ENCODE measurements around the gene OSTN. TPM values are rescaled to one million over a fixed set of nuclear protein-coding genes. Genes with fewer than 3 reads are reported as not detected.
A peak's percentile ranks its signal among the peaks of the same experiment; 100 is the strongest.
"Not testable (repeated sequence)": the region's sequence is repeated elsewhere in the genome, so short reads cannot be mapped to it uniquely, and the experiment has no call there.

Gene OSTN
- total RNA-seq, 4 donors from 2014 or later: not detected

DNA sequence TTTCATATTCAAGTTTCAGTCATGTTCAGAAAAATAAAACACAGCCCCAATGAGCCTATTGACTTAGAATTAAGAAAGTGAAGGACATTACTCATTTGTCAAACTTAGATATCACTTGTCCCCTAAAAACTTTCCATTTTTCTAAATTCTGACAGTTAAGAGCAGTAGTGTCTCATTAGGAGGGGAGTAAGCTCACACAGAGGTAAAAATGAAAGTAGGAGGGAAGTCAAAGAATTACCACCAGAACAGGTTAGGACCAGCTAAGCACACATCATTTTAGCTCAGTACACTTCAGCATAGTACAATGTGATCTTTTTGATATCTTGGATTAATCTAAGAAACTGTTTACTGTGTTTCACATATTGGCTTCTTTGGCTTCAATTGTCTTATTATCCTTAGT is 64.3 kb downstream of the OSTN start:
- Histone ChIP-seq H3K4me1 (peaks cover 0 to 10% (median 2%) of the 10 kb centered on the region in 4 donors), H3K27ac (replicated peaks in 1 of 4) (no peak overlapping the region), H3K27me3 (no peaks in the 10 kb centered on the region), H3K36me3 (no peaks in the 10 kb centered on the region), H3K4me3 (peak overlapping the region in 2 of 4 donors; percentile 6 to 10), H3K9me3 (no peaks in the 10 kb centered on the region)
- DNase-seq (ENCODE audit: extremely low spot score): no peak
- TF ChIP-seq EP300 (IDR thresholded peaks at IDR 0.05) (no peak), POLR2AphosphoS5 (IDR thresholded peaks at IDR 0.05) (no peak), POLR2A (IDR thresholded peaks at IDR 0.05; ENCODE audit: low read depth) (no peak)
- TF ChIP-seq, protein P1, sequence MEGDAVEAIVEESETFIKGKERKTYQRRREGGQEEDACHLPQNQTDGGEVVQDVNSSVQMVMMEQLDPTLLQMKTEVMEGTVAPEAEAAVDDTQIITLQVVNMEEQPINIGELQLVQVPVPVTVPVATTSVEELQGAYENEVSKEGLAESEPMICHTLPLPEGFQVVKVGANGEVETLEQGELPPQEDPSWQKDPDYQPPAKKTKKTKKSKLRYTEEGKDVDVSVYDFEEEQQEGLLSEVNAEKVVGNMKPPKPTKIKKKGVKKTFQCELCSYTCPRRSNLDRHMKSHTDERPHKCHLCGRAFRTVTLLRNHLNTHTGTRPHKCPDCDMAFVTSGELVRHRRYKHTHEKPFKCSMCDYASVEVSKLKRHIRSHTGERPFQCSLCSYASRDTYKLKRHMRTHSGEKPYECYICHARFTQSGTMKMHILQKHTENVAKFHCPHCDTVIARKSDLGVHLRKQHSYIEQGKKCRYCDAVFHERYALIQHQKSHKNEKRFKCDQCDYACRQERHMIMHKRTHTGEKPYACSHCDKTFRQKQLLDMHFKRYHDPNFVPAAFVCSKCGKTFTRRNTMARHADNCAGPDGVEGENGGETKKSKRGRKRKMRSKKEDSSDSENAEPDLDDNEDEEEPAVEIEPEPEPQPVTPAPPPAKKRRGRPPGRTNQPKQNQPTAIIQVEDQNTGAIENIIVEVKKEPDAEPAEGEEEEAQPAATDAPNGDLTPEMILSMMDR (IDR thresholded peaks at IDR 0.05): no peak
- intact Hi-C loops (cut with DNase I): no loop called here

DNA sequence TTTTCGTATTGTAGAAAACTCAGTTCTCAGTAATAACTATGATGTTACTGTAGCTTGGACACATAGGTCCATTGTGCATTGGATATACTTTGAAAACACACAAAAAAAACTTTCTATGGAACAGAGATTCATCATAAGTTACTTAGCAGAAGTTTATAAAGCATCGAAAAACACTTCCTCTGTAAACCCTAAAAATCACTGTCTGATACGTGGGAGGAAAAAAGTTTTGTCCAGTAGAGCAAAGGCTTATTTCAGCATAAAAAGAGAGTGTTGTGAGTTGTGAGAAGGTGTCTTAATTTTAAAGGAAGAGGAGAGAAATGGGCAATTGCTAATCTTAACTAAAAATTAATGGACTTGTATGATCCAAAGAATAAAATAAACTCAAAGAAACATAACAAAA is 64.8 kb downstream of the OSTN start:
- H3K27me3 ChIP-seq: no peaks in the 10 kb centered on the region
- DNase-seq (ENCODE audit: extremely low spot score): no peak
- 45% methylated on average over 3 of the region's 3 CpGs for WGBS

DNA sequence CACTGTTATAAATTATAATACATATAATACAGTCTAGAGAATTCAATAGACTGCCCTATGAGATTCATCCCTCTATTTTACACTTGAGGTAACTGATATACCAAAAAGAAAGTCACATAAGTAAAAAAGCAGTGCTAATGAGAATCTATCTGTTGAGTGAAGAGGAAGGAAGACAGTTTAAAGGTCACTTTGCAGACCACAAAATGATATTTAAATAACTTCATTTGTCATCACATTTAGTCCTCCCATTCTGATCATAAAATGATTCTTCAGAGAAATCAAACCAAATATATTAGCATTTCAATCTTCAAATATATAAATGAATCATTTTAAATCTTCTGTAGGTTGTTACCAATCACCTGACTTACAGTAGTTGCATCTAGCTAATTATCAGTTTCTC is 69.7 kb downstream of the OSTN start:
- H3K36me3 ChIP-seq: no peaks in the 10 kb centered on the region
- no peak for DNase-seq (ENCODE audit: extremely low spot score)
- TF ChIP-seq, protein P1 (IDR thresholded peaks at IDR 0.05): no peak
- TF ChIP-seq POLR2AphosphoS5 (IDR thresholded peaks at IDR 0.05) (no peak), EP300 (IDR thresholded peaks at IDR 0.05) (no peak), POLR2A (IDR thresholded peaks at IDR 0.05; ENCODE audit: low read depth) (no peak)
- H3K4me3 ChIP-seq: no peak overlapping the region
- H3K27ac ChIP-seq (replicated peaks in 1 of 4): no peak overlapping the region
- peaks cover 0 to 18% (median 6%) of the 10 kb centered on the region in 4 donors for H3K4me1 ChIP-seq
- no peaks in the 10 kb centered on the region for H3K9me3 ChIP-seq
- no peaks in the 10 kb centered on the region for H3K27me3 ChIP-seq
- intact Hi-C loops (cut with DNase I): no loop called here

More for the DNA sequence above, 64.8 kb downstream of the OSTN start:
- intact Hi-C loops (cut with DNase I): no loop called here
- no peak overlapping the region for H3K27ac ChIP-seq (replicated peaks in 1 of 4)
- TF ChIP-seq POLR2AphosphoS5 (IDR thresholded peaks at IDR 0.05) (no peak), EP300 (IDR thresholded peaks at IDR 0.05) (no peak), POLR2A (IDR thresholded peaks at IDR 0.05; ENCODE audit: low read depth) (no peak)
- TF ChIP-seq, protein P1 (IDR thresholded peaks at IDR 0.05): no peak
- no peaks in the 10 kb centered on the region for H3K36me3 ChIP-seq
- H3K9me3 ChIP-seq: no peaks in the 10 kb centered on the region
- H3K4me1 ChIP-seq: peaks cover 0 to 10% (median 2%) of the 10 kb centered on the region in 4 donors
- peak overlapping the region in 1 of 4 donors; percentile 10 for H3K4me3 ChIP-seq

DNA sequence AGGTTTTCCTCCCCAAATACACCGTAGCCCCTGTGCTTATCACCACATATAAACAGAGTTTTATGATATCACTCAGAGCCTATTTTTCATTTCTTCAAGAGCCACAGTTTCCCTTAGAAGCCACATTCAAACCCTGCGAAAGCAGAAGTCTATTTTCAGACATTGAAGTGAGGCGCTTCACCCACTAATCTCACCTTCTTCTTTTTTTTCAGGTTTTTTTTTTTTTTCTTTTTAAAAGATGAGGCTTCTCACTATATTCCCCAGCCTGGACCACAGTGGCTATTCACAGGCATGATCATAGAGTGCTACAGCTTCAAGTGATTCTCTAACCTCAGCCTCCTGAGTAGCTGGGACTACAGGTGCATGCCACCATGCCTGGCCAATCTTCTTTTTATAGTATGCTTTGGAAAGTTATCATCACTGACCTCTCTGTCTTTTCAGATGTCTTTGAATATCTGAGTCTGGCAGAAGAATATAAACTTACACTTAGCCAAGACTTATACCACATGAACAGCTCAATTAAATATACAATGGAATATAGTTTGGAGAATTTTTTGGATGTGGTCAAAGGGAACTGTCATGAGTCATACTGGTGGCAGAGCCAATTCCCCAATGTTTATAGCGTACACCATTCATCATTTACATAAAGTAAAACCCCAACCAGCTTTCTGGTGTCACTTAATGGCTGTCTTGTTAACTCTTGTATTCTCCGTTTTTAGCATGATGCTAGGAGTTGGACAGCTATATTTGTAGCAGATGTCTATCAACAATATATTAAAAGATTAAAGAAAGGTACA is 70.4 kb downstream of the OSTN start:
- Histone ChIP-seq H3K36me3 (no peaks in the 10 kb centered on the region), H3K9me3 (no peaks in the 10 kb centered on the region), H3K27ac (replicated peaks in 1 of 4) (no peak overlapping the region), H3K4me1 (peaks cover 0 to 13% (median 5%) of the 10 kb centered on the region in 4 donors), H3K27me3 (no peaks in the 10 kb centered on the region), H3K4me3 (no peak overlapping the region)
- TF ChIP-seq POLR2A (IDR thresholded peaks at IDR 0.05; ENCODE audit: low read depth) (no peak), EP300 (IDR thresholded peaks at IDR 0.05) (no peak), POLR2AphosphoS5 (IDR thresholded peaks at IDR 0.05) (no peak)
- TF ChIP-seq, protein P1 (IDR thresholded peaks at IDR 0.05): no peak
- no peak for DNase-seq (ENCODE audit: extremely low spot score)
- intact Hi-C loops (cut with DNase I): no loop called here
- 52% methylated on average over 5 of the region's 5 CpGs for WGBS

DNA sequence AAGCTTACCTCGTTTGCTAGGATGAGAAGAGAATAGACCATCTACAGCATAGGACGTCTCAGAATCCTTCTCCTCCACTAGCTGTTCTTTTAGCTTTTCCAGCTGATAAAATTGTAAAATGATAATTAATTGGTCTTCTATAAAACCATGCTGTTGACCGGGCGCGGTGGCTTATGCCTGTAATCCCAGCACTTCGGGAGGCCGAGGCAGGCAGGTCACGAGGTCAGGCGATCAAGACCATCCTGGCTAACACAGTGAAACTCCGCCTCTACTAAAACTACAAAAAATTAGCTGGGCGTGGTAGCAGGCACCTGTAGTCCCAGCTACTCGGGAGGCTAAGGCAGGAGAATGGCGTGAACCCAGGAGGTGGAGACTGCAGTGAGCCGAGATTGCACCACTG is 76.2 kb downstream of the OSTN start:
- H3K9me3 ChIP-seq; DNase-seq (ENCODE audit: extremely low spot score); H3K4me3 ChIP-seq; H3K4me1 ChIP-seq; H3K36me3 ChIP-seq; H3K27me3 ChIP-seq; H3K27ac ChIP-seq (replicated peaks in 1 of 4); intact Hi-C loops (cut with DNase I): not testable (repeated sequence)
- 95% methylated on average over 14 of the region's 14 CpGs for WGBS
